ENCODE results near the gene FBLL1. TPM values are rescaled to one million over a fixed set of nuclear protein-coding genes. Genes with fewer than 3 reads are reported as not detected.
"Not testable (repeated sequence)": the region's sequence is repeated elsewhere in the genome, so short reads cannot be mapped to it uniquely, and the experiment has no call there.

FBLL1 gene
- polyA plus RNA-seq, 1 experiment: 0.11 TPM

GRCh38 chr5:168562279-168562678 is 33.2 kb downstream of the FBLL1 start:
- Histone ChIP-seq H3K27me3 (ENCODE audit: control insufficient read depth, insufficient read depth, low read length) (no peaks in the 10 kb centered on the region), H3K27ac (ENCODE audit: low read depth, low read length) (no peak overlapping the region), H3K9me3 (ENCODE audit: control insufficient read depth, insufficient read depth, low read length) (no peaks in the 10 kb centered on the region), H3K4me3 (ENCODE audit: low read depth, low read length) (no peak overlapping the region)
- CTCF ChIA-PET: no interaction called here
- no peak for TF ChIP-seq CTCF (IDR thresholded peaks at IDR 0.05; ENCODE audit: low read depth, low read length)
- no peak for DNase-seq (ENCODE audit: low read depth, low spot score)
- POLR2A ChIA-PET: no interaction called here

DNA sequence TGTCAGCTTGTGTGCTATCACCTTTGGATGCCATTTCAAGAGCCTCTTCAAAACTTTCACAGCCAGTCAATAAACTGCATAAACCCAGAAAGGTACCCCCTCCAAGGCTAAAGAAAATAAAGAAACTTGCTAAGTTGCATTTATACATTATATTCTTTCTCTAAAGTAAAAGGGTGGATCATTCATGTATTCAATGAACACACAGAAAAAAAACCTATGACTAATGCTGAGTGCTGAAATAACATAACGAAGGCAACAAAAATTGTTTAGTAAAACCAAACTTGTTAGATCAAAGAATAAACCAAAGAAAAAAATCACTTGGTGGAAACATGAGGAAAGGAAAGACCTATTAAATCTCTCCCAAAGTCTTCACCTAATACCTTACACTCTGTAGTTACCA is 34.9 kb downstream of the FBLL1 start:
- no peak for TF ChIP-seq CTCF (IDR thresholded peaks at IDR 0.05; ENCODE audit: low read depth, low read length)
- ChIA-PET CTCF (no interaction called here), POLR2A (no interaction called here)
- Histone ChIP-seq H3K27ac (ENCODE audit: low read depth, low read length) (no peak overlapping the region), H3K9me3 (ENCODE audit: control insufficient read depth, insufficient read depth, low read length) (no peaks in the 10 kb centered on the region), H3K4me3 (ENCODE audit: low read depth, low read length) (no peak overlapping the region), H3K27me3 (ENCODE audit: control insufficient read depth, insufficient read depth, low read length) (no peaks in the 10 kb centered on the region)
- no peak for DNase-seq (ENCODE audit: low read depth, low spot score)

DNA sequence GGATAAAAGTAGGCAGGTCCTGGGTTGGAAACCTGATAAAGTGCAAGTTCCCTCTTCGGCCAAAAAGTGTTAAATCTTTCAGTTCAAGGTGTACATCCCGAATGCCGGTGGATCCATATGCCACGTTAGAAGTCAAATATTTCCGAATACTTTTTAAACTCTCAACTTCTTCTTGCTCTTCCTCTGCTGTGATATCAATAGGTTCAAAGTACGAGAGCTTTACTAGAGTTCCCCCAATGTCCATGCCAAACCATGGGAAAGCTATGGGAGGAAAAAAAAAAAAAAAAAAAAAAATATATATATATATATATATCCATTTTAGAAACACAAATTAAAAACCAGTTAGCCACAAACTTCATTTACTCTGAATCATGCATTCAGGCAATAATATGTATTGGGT is 39.6 kb downstream of the FBLL1 start:
- DNase-seq (ENCODE audit: low read depth, low spot score): no peak
- POLR2A ChIA-PET: no interaction called here
- CTCF ChIA-PET: no interaction called here
- Histone ChIP-seq H3K4me3 (ENCODE audit: low read depth, low read length) (no peak overlapping the region), H3K9me3 (ENCODE audit: control insufficient read depth, insufficient read depth, low read length) (no peaks in the 10 kb centered on the region), H3K27me3 (ENCODE audit: control insufficient read depth, insufficient read depth, low read length) (no peaks in the 10 kb centered on the region), H3K27ac (ENCODE audit: low read depth, low read length) (no peak overlapping the region)
- no peak for TF ChIP-seq CTCF (IDR thresholded peaks at IDR 0.05; ENCODE audit: low read depth, low read length)

GRCh38 chr5:168570490-168571328 is 41.6 kb downstream of the FBLL1 start:
- POLR2A ChIA-PET: no interaction called here
- Histone ChIP-seq H3K9me3 (ENCODE audit: control insufficient read depth, insufficient read depth, low read length) (no peaks in the 10 kb centered on the region), H3K27me3 (ENCODE audit: control insufficient read depth, insufficient read depth, low read length) (no peaks in the 10 kb centered on the region), H3K27ac (ENCODE audit: low read depth, low read length) (no peak overlapping the region), H3K4me3 (ENCODE audit: low read depth, low read length) (no peak overlapping the region)
- TF ChIP-seq CTCF (IDR thresholded peaks at IDR 0.05; ENCODE audit: low read depth, low read length): no peak
- no peak for DNase-seq (ENCODE audit: low read depth, low spot score)
- CTCF ChIA-PET: interaction anchor here (0.6 kb wide), 1 partner anchor 57 kb away, joined by 4 read pairs; no protein-coding TSS in a partner anchor

- H3K9me3 ChIP-seq (ENCODE audit: control insufficient read depth, insufficient read depth, low read length); H3K27me3 ChIP-seq (ENCODE audit: control insufficient read depth, insufficient read depth, low read length); POLR2A ChIA-PET; CTCF ChIA-PET; H3K27ac ChIP-seq (ENCODE audit: low read depth, low read length); DNase-seq (ENCODE audit: low read depth, low spot score); H3K4me3 ChIP-seq (ENCODE audit: low read depth, low read length): not testable (repeated sequence)
Observed at GRCh38 chr5:168573663-168574062, 44.6 kb downstream of the FBLL1 start.

DNA sequence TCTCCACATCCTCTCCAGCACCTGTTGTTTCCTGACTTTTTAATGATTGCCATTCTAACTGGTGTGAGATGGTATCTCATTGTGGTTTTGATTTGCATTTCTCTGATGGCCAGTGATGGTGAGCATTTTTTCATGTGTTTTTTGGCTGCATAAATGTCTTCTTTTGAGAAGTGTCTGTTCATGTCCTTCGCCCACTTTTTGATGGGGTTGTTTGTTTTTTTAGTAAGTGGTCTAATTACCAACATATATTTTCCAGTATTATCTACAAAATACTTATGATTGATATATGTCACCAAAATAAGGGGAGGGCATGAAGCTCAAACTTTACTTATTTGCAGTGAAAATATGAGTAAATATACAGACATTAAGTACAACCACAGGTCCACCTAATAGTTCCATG is 45.1 kb downstream of the FBLL1 start:
- POLR2A ChIA-PET, CTCF ChIA-PET: not testable (repeated sequence)

More for the DNA sequence above, 45.1 kb downstream of the FBLL1 start:
- not testable (repeated sequence) for H3K9me3 ChIP-seq (ENCODE audit: control insufficient read depth, insufficient read depth, low read length); DNase-seq (ENCODE audit: low read depth, low spot score); H3K4me3 ChIP-seq (ENCODE audit: low read depth, low read length); H3K27me3 ChIP-seq (ENCODE audit: control insufficient read depth, insufficient read depth, low read length); H3K27ac ChIP-seq (ENCODE audit: low read depth, low read length)

Measured in AG04450 (cell line).